Activated CD8-positive, alpha-beta memory T cell treated with anti-CD3 and anti-CD28 coated beads for 1 hour (primary cell): ENCODE data around the gene FABP7.

Experiments
- DNase-seq, 2 donors: peaks; one replicate each; pipeline ENCODE4 v3.0.0-alpha.2; 2020; ENCODE audit warnings: low read depth in 1 of 2; ENCODE audit errors: extremely low read depth in 1 of 2

FABP7 gene

DNA sequence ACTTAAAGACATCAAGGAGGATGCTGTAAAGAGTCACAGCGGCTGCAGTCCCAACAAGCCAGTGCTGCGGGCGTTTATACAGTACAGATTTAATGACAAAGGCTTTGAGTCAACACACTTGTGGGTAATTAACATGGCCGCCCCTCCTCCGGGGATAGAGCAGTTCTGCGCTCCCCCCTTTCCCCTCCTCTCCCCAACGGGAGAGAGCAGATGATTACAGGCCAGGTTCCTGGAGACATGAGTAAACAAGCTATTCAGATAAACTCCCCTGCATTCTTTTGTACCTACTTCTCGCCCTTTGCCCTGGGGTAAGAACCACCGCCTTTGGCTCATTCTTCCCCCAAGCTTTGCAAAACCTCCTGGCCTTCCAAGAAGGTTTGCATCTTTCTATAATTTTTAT, 23.6 kb upstream of the FABP7 start:
- no peak for DNase-seq

DNA sequence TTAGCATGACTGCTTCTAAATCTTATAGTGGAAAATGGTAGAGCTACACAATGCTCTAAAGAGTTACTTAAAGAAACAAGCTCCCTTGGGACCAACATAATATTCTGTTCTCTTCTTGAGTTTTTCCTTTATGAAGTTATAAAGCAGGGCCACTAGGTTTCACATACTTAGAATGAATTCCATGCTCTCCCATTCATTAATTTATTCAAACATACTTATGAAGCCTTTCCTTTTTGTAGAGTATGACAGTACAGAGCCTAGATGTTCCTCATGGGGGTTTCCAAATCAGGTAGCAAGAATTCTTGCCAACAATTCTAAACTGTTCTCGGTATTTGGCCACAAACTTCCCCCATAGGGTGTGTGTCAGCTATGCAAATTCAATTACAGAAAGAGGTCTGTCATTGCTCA, 20.6 kb upstream of the FABP7 start:
- no peak for DNase-seq

DNA sequence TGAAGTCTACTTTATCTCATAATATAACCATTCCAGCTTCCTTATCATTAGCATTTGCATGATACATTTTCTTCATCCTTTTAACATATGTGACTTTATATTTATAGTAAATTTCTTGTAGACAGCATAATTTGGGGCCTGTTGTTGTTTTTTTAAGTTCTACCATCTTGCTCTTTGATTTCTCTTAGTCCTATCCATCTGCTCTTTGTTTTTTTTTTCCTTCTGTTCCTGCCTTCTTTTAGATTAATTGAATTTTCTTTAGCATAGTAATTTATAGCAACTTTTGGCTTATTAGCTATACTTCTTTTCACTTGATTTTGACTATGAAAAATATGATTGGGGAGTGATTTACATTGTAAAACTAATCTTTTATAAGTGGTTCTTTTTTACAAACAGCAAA, 19.2 kb upstream of the FABP7 start:
- no peak for DNase-seq

DNA sequence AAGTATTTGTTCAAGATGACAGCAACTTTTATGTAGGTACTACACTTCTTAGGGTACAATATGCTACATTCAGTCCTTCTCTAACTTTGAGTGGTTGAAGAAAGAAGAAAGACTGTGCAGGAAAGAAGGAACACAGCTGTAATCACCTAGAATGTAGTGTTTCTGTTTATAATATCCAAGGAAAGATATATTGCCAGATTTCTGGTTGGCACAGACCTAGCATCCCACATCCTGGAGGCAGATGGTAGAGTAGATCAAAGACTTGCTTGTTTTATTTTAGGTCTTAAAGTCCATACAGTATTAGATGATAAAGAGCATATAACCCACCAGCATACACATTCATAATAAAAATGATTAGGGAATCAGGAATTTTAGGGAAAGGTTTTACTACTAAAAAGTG, 13.3 kb upstream of the FABP7 start:
- no peak for DNase-seq

DNA sequence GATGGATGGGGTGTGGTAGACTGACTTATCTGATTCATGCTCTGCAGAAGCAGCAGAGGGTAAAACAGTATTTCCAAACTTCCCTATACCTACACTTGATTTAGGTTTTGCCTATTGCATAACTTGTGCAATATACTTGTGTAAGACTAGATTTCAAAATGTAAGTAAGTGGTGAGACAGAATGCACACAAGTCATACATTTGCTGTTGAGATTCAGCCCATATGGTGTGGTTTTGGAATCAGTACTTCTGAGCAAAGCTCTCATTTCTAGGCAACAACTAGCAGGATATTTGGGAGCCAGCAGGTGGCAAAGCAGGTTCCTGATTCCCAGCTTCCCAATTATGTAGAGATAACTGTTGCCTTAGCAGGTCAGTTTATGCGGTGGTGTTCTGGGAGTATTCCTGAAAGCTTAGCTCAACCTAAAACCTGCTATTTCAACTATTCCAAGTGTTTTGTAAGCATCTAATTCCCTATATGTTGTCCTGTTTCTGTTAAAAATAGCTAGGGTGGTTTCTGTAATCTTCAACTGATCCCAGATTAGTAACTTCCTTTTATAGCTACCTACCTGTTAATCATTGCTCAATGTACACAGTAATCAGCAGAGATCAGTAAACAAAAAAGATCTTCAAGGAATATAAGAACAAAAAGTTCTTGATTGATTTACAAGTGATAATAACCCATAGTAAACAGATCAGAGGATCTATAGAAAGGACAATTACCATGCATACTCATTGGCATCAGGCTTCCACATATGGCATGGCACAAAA, 8.5 kb upstream of the FABP7 start:
- no peak for DNase-seq

DNA sequence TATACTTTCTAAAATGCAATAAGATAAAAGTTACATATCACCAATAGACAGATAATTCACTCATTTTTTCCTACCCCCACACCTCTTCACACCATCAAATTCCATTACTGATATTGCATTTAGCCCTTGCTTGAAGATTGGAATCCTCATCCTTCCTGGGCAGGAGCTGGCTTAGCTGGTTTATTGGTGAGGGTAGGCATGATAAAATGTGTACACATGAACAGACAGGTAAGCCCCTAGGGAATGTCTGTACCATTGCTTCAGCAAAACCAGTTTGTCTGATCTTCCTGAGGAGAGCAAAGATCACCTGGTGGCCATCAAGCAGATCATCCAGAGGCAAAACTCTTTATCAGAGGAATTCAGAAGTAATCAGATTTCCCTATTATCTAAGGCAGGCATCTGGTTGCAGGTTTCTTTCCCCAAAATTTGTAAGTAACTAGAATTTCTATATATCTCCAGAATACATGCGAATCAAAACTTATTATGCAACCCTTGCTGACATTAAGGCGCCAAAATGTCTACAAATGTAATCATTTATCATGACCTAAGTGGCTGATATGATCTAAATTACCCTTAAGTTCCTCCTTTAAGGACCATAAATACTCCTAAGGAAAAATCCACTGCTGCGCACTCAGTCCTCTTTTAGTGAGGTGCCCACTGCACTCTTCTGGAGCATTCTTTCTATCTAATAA, 6.6 kb upstream of the FABP7 start:
- DNase-seq, result no peak

DNA sequence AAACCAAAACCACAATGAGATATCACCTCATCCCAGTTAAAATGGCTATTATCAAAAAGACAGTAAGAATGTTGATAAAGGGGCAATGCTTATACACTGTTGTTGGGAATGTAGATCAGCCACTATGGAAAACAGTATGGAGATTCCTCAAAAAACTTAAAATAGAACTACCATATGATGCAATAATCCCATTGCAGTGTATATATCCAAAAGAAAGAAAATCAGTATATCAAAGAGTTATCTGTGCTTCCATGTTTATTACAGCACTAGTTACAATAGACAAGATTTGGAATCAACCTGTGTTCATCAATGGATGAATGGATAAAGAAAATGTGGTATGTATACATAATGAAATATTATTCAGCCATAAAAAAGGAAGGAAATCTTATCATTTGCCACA, 3.5 kb upstream of the FABP7 start:
- DNase-seq, result no peak

DNA sequence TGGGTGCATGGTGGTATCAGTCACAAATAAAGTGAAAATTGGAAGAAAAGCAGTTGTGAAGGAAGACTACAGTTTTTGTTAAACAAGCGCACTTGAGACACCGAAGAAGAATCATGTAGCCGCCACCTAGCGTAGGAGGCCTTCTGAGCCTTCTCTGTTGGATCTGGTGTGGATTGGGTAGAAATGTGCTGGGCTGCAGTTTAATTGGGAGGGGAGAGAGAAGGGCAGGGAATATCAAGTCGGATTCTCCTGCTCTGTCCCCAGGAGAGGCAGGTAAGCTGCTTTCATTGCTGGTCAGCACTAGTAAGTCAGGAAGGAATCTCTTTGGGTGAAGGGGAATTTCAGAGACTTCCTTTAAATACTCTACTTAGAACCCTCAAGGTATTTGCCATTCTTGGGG, 1.2 kb upstream of the FABP7 start:
- no peak for DNase-seq

DNA sequence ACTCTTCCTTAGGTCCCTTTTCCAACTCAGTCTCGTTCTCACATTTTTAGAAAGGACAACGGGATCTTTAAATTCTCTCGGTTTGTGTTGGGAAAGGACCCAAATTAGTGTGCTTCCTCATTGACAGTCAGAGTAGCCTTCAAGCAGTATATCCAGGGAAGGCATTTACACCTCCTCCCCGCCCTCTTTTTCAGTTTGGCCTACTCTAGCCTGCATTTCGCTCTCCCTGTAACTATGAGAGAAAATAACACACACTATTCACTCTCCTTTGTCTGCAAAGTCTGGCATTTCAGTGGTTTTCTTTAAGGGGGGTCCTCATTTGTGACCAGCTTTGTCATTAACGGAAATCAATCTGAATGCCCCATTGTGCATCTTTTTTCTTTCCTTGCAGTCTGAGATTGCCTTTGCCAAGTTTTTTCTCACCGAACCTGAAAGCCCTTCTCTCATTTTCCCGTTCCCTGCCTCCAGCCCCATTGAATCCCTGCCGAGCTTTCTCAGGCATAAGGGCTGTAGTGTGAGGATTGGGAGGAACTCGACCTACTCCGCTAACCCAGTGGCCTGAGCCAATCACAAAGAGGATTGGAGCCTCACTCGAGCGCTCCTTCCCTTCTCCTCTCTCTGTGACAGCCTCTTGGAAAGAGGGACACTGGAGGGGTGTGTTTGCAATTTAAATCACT, 393 bp upstream of the FABP7 start:
- no peak for DNase-seq

DNA sequence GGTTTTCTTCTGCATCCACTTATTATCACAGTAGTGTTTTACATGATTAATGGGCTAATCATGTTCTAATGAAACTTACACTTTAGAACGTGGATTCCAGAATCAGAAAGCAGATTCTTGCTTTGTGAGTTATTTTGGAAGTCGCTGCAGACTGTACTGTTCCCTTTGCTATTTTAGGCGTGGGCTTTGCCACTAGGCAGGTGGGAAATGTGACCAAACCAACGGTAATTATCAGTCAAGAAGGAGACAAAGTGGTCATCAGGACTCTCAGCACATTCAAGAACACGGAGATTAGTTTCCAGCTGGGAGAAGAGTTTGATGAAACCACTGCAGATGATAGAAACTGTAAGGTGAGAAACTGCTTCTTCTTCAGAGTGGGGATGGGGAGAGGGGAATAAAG, 598 bp downstream of the FABP7 start:
- DNase-seq, result no peak

DNA sequence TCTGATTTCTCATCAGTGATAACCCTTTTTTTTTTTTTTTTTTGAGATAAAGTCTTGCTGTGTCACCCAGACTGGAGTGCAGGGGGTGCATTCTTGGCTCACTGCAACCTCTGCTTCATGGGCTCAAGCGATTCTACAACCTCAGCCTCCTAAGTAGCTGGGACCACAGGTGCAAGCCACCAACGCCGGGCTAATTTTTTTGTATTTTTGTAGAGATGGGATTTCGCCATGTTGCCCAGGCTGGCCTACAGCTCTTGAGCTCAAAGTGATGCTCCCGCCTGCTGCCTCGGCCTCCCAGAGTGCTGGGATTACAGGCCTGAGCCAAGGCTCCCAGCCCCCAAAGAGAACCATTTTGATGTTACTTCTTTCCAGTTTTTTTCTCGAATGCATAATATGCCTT, 2.2 kb downstream of the FABP7 start:
- no peak for DNase-seq

DNA sequence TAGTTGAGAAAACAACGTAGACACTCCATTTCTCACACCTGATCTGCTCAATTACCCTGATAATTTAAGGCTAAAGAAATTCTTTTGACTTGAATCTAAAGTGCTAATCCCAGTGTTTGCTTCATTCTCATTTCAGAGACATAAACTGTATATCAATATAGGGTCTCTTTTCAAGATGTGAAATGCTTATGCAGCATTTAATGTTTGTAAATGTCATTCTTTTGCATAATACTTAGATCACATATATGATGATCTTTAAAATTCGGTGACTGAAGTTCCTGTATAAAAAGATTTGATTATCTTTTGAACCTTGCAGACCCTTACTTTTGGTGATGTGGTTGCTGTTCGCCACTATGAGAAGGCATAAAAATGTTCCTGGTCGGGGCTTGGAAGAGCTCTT, 3.9 kb downstream of the FABP7 start:
- no peak for DNase-seq

DNA sequence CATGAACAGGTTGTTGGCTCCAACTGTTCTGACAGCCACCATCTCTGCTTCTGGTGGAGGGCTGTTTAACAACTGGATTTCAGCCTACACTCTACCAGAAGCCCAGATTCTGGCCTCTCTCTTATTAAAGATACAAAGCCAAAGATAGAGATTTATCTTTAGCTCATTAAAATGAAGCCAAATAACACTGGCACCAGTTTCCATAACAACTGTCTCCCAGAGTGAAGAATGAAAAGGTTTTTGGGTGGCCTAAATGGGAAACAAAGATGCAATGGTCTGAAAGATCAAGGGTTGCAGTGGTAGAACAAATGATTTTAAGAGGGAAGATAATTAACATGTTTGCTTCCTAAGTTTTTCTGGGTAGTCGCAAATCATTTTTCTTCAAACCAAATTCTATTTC, 6.4 kb downstream of the FABP7 start:
- DNase-seq, result no peak

DNA sequence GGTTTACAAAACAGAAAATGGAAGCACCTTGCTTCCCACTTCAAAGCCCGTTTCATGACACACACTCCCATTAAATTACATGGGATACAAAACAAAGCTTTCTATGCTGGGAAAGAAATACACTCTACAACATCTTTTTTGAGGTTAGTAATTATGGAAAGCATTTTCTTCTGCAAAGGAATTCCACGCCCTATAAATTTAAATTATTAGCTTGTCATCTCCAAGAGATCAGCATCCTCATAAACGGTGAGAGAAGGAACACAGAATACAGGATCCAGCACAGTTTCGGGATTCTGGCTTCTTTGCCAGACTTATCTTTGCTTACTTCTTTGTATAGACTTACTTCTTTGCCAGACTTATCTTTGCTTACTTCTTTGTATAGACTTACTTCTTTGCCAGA, 8.2 kb downstream of the FABP7 start:
- DNase-seq, result no peak

DNA sequence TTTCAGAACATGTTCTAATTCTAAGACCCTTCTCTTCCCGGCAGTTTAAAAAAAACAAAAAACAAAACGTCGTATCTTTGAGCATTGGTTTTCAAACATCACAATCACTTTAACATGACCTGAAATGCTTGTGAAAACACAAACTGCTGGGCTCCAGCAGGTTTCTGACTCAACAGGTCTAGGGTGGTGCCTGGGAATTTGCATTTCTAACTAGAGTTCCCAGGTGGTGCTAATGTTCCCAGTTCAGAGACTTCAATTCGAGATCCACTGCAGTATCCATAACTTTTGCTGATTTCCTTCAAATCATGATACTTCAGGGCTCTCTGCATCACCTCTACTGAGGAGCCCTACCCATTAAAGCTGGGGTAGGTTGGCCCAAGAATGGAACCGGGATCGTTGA, 8.7 kb downstream of the FABP7 start:
- DNase-seq, result no peak

DNA sequence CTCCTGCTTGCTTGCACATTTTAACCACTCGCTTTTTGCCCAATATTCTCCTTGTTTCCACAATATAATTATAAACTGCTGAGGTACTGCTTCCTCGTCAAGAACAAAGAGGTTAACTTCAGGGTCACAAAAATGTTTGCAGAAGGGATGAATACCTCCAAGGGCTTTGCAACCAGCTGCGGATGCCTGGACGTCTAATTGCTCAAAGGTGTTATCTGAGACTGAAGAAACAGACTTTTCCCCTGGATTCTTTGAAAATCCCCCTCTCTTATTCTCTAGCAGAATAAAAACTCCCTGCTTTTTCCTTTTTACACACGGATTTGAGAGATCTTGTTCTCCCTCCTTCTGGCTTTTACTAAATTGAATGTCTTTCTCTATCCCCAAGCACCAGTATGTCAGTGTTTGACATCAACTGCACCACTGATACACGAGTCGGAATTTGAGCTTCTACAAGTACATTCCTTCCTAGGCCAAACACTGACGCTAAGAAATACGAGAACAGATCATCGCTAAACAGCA, 9.2 kb downstream of the FABP7 start:
- DNase-seq, result no peak

DNA sequence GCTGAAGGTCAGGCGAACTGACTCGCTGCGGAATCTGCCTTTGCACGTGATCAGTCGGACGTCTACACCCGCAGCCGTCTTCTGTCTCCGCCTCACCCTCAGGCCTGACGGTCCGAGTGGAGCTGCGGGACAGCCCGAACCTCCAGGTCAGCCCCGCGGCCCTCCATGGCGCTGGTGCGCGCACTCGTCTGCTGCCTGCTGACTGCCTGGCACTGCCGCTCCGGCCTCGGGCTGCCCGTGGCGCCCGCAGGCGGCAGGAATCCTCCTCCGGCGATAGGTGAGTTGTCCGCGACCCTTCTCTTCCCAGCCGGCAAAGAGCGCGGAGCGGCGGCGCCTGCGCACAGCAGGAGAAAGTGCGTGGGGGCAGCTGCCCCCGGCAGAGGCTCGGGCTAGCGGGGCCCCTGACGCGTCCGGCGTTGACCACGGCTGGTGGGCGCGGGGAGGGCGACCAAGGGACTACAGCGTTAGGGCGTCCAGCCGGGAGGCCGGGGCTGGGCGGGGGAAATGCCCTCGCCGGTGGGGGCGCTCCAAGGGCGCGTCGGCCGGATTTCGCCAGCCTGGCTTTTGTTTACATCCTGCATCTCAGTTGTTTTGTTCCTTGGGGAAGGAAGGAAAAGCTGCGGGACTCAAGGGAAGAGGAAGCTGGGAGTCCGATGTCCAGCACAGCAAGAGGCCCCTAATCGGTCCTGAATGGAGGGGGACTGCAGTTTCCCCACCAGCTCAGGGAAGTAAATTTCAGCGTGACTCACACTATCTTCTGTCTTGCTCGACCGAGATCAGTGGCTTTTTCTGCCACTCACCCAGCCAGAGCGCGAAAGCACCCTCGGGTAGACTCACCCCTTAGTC, 9.9 kb downstream of the FABP7 start, which contains the start of gene SMPDL3A:
Gene SMPDL3A, plus strand, starts transcription at position 77 of the 846 bp plus-strand sequence. Its CDS starts 89 bp downstream, at position 166.
- DNase-seq, result no peak

DNA sequence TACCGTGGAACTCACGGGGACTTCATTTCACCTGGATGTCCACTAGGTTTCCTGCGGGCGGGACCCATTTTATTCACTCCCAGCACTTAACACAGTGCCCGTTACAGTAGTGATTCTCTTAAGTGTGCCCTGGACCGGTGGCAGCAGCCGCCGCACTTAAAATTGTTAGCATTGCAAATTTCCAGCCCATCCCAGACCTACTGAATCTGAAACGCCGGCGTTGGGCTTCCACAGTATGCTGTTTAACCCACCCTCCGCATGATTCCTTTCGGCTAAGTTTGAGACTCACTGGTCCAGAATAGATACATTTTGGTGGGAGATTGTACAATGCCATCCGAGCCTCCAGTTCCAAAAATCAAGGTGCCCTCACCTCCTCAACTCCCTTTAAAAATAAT, 10.5 kb downstream of the FABP7 start:
- DNase-seq, result no peak

DNA sequence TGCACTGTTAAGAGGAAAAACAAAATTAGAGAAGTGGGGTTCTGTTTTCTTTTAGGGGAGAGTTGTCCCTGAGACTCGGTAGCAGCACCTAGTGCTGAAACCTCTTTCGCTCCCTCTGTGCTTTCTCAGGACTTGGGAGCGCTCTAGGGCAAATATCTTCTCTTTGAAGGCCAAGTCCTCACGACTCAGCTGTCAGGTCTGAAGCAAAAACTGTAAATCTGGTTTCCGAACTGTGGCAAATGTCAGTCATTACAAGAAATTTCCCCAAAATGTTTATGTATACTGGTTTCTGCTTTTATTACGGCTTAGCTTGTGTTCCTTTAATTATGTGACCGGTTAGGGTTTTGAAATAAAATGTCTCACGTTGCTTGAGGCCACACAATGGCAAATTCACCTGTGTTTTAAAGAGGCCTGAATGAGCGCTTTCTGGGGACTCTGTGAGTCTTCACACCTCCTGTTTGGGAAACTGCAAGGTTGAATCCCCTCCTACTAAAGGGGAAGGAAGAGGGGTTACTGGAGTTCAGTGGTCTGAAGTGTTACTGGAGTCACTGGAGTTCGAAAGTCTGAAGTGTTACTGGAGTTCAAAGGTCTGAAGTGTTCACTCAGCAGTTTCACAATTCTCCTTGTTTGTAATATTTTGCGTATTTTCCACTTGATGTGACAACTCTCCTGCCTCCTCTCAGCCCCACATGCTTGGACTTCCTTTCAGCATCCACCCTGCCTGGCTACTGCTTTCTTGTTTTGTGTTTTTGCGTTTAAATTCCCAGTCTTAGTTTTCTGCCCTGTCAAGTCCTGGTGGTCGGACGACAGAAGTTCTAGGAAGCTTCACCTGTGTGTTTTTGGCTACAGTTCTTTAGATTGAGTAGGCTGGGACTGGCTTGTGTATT, 11.2 kb downstream of the FABP7 start:
- DNase-seq, result no peak

DNA sequence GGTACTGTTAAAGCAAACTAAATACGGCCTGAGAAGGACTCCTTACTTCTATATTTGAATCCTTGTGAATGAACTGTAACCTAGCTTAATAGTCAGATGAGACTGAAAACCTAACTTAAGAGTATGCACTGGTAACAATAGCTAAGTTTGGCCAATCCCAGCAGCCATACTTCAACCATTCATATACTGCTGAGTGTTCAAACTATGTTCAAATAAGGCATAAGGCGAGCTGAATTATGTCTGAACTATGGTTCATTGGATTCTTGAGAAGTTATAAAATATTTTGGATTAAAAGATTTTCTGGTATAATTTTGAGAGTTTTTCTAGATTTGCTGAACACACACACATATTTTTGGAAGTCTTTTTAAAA, 11.8 kb downstream of the FABP7 start:
- DNase-seq, result no peak
